BE2C (cell line): ENCODE data around the gene ICAM3.

Source experiments
- DNase-seq: peaks from one replicate; pipeline ENCODE4 v3.0.0-alpha.2; 2020
- H3K27me3 ChIP-seq: fragments of 250-450 bp; sonication (Bioruptor Pico); 2 replicates; pipeline ENCODE4 v1.5.1; 2020; ENCODE audit warnings: mild to moderate bottlenecking
- H3K36me3 ChIP-seq: fragments of 250-450 bp; sonication (Bioruptor Pico); 2 replicates; pipeline ENCODE4 v1.5.1; 2020; ENCODE audit warnings: mild to moderate bottlenecking
- H3K4me1 ChIP-seq: fragments of 250-450 bp; sonication (Bioruptor Pico); 2 replicates; pipeline ENCODE4 v1.5.1; 2020
- H3K4me3 ChIP-seq: 2 replicates; pipeline ENCODE4 v1.5.1; 2011; ENCODE audit warnings: low read depth, low read length
- H3K9me3 ChIP-seq: fragments of 250-450 bp; sonication (Bioruptor Pico); 2 replicates; pipeline ENCODE4 v1.5.1; 2020
- TF ChIP-seq, protein P1 (sequence below): IDR thresholded peaks from 2 replicates; pipeline ENCODE4 v1.5.1; 2012; ENCODE audit warnings: mild to moderate bottlenecking, low read depth, low read length

ICAM3 gene

DNA sequence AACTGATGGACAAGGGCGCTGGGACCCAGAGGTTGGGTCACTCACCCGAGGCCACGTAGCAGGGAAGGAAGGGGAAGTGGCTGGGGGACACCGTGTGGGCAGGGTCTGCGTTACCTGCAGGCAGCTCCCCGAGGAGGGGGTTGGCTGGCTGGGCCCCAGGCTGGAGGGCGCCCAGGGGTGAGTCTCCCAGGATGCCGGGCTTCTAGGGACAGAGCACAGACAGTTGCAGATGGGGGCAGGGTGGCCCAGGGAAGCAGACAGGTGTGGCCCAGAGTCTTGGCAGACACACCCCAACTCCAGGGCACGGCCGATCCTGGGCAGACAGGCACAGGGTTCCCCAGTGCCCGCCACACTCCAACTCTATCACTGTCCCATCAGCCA lies 18.0 kb downstream of the ICAM3 start:
- H3K9me3 ChIP-seq = no peaks in the 10 kb centered on the region
- H3K4me1 ChIP-seq = peaks cover 12% of the 10 kb centered on the region
- H3K27me3 ChIP-seq = no peaks in the 10 kb centered on the region
- peaks cover 88% of the 10 kb centered on the region for H3K36me3 ChIP-seq
- no peak for DNase-seq
- H3K4me3 ChIP-seq = no peak overlapping the region
- TF ChIP-seq, protein P1, sequence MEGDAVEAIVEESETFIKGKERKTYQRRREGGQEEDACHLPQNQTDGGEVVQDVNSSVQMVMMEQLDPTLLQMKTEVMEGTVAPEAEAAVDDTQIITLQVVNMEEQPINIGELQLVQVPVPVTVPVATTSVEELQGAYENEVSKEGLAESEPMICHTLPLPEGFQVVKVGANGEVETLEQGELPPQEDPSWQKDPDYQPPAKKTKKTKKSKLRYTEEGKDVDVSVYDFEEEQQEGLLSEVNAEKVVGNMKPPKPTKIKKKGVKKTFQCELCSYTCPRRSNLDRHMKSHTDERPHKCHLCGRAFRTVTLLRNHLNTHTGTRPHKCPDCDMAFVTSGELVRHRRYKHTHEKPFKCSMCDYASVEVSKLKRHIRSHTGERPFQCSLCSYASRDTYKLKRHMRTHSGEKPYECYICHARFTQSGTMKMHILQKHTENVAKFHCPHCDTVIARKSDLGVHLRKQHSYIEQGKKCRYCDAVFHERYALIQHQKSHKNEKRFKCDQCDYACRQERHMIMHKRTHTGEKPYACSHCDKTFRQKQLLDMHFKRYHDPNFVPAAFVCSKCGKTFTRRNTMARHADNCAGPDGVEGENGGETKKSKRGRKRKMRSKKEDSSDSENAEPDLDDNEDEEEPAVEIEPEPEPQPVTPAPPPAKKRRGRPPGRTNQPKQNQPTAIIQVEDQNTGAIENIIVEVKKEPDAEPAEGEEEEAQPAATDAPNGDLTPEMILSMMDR = no peak

GRCh38 chr19:10320602-10321416 lies 18.6 kb downstream of the ICAM3 start:
- TF ChIP-seq, protein P1 = no peak
- peaks cover 82% of the 10 kb centered on the region for H3K36me3 ChIP-seq
- peaks cover 13% of the 10 kb centered on the region for H3K4me1 ChIP-seq
- H3K4me3 ChIP-seq = no peak overlapping the region
- DNase-seq = no peak
- no peaks in the 10 kb centered on the region for H3K27me3 ChIP-seq
- H3K9me3 ChIP-seq = no peaks in the 10 kb centered on the region

DNA sequence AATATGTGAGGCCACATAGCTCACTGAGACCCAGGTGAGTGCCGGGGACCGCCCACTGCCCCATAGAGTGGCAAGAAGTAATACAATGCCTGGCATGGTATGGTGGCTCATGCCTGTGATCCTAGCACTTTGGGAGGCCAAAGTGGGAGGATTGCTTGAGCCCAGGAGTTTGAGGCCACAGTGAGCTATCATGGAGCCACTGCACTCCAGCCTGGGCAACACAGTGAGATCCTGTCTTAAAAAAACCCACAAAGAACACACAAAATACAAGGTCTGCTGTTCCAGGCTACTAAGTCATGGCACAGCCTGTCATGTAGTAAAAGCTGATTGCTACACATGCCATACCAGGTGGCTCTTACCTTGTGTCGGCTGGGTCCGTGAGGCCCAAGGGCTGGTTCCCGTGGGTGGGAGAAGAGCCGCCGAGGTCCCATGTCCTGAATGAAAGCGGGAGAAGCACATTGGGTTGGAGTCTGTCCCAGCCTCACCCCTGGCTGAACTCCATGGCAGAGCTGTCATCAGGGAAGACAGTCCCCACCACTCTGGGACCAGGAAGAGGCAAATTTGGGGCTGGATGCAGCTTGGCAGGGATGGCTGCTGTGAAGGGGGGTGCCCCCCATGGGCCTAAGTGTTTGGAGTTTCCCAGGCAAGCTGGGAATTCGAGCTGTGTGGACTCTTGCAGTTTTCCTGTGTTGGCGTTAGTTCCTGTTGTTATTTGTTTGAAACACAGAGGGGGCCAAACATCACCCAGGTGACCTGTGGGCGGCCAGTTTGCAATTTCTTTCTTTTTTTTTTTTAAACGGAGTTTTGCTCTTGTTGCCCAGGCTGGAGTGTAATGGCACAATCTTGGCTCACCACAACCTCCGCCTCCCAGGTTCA lies 20.4 kb downstream of the ICAM3 start:
- TF ChIP-seq, protein P1 = no peak
- Histone ChIP-seq H3K4me1 (peaks cover 16% of the 10 kb centered on the region), H3K9me3 (no peaks in the 10 kb centered on the region), H3K36me3 (peaks cover 65% of the 10 kb centered on the region), H3K27me3 (no peaks in the 10 kb centered on the region), H3K4me3 (no peak overlapping the region)
- no peak for DNase-seq

- TF ChIP-seq, protein P1 = no peak
- Histone ChIP-seq H3K4me1 (peaks cover 10% of the 10 kb centered on the region), H3K27me3 (no peaks in the 10 kb centered on the region), H3K36me3 (peaks cover 55% of the 10 kb centered on the region), H3K4me3 (no peak overlapping the region), H3K9me3 (no peaks in the 10 kb centered on the region)
- DNase-seq = no peak
Measured at GRCh38 chr19:10317857-10318462, 21.5 kb downstream of the ICAM3 start.

- no peaks in the 10 kb centered on the region for H3K27me3 ChIP-seq
- TF ChIP-seq, protein P1 = no peak
- H3K4me1 ChIP-seq = peaks cover 8% of the 10 kb centered on the region
- H3K36me3 ChIP-seq = peaks cover 48% of the 10 kb centered on the region
- H3K9me3 ChIP-seq = no peaks in the 10 kb centered on the region
- peak overlapping the region; percentile 83; the same call in 1 of the 2 replicates for H3K4me3 ChIP-seq
- no peak for DNase-seq
Measured at GRCh38 chr19:10317045-10317856, 22.2 kb downstream of the ICAM3 start.
